Gastrocnemius medialis (tissue), 4 donors: ENCODE results near the gene AGPAT3. TPM values are rescaled to one million over a fixed set of nuclear protein-coding genes. Genes with fewer than 3 reads are reported as not detected.

Experiments
- ATAC-seq, 2 donors: fragments of 150-250 bp; one replicate each; pipeline ENCODE4 v1.9.1; 2016
- DNase-seq, 2 donors: peaks; one replicate each; pipeline ENCODE4 v3.0.0-alpha.2; 2019
- H3K27ac ChIP-seq, 4 donors: fragments of 200-600 bp; sonication (generic); 1 replicate in 1 of 4; 2 replicates in 3 of 4; pipeline ENCODE4 v1.5.1; 2016 to 2018; ENCODE audit warnings: mild to moderate bottlenecking in 2 of 4, moderate library complexity in 1 of 4
- H3K27me3 ChIP-seq, 3 donors: fragments of 200-600 bp; sonication (generic) in 2 of 3; 1 replicate in 1 of 3; 2 replicates in 2 of 3; pipeline versions ENCODE4 v1.5.1 to v1.6.0; 2016 to 2019; ENCODE audit warnings: mild to moderate bottlenecking in 1 of 3, moderate library complexity in 1 of 3
- H3K36me3 ChIP-seq, 2 donors: fragments of 200-600 bp; sonication (generic) in 1 of 2; one replicate each; pipeline ENCODE4 v1.5.1; 2017 to 2018
- H3K4me1 ChIP-seq, 2 donors: fragments of 200-600 bp; sonication (generic) in 1 of 2; one replicate each; pipeline ENCODE4 v1.5.1; 2016 to 2017; ENCODE audit warnings: mild to moderate bottlenecking in 2 of 2
- H3K4me3 ChIP-seq, 4 donors: fragments of 200-600 bp; sonication (generic) in 3 of 4; 1 replicate in 1 of 4; 2 replicates in 3 of 4; pipeline ENCODE4 v1.5.1; 2016 to 2019; ENCODE audit warnings: mild to moderate bottlenecking in 2 of 4
- H3K9me3 ChIP-seq, 3 donors: fragments of 200-600 bp; sonication (generic) in 2 of 3; 1 replicate in 1 of 3; 2 replicates in 2 of 3; pipeline ENCODE4 v1.5.1; 2016 to 2019
- CTCF ChIP-seq, 5 experiments: fragments of 450-650 bp in 3 of 5; fragments of 200-600 bp in 2 of 5; sonication (generic) in 2 of 5; IDR thresholded peaks in 4 of 5; conservative IDR thresholded peaks in 1 of 5; 1 replicate in 4 of 5; 2 replicates in 1 of 5; pipeline ENCODE4 v1.5.1; 2016 to 2019; ENCODE audit warnings: antibody characterized with exemption in 5 of 5, mild to moderate bottlenecking in 3 of 5, moderate library complexity in 3 of 5
- POLR2A ChIP-seq, 2 donors: fragments of 450-650 bp; IDR thresholded peaks; one replicate each; pipeline ENCODE4 v1.6.1; 2017; ENCODE audit warnings: antibody characterized with exemption in 2 of 2, mild to moderate bottlenecking in 2 of 2, moderate library complexity in 2 of 2
- in situ Hi-C, 4 donors: fragments of 200-750 bp; cut with MboI; loops; one replicate each; pipeline versions ENCODE4 v1.15.0 to v1.8.0; 2017; ENCODE audit warnings: low sequenced_read_pairs in 4 of 4
- intact Hi-C: fragments of 100-400 bp; cut with DNase I; formaldehyde crosslinking; loops from one replicate; pipeline ENCODE4 v1.15.1; 2023; ENCODE audit warnings: low total_unique reads
- total RNA-seq, 4 donors: library from RNA; depleted of rRNA; stranded (reverse); fragments of >200 nt; gene quantifications; one replicate each; pipeline versions ENCODE4 v1.1.0 to v1.2.3, GENCODE V29; 2016

AGPAT3 gene
- total RNA-seq, 4 donors from 2014 or later, result 44.2 to 102 (median 59.3) TPM

GRCh38 chr21:43930074-43930847, 65.2 kb downstream of the AGPAT3 start:
- Histone ChIP-seq H3K9me3 (no peaks in the 10 kb centered on the region), H3K36me3 (no peaks in the 10 kb centered on the region), H3K27me3 (no peaks in the 10 kb centered on the region), H3K4me3 (no peak overlapping the region), H3K27ac (peak overlapping the region; percentile 94 to 98 (median 96)), H3K4me1 (peaks cover 41 to 77% of the 10 kb centered on the region in 2 donors)
- in situ Hi-C loops (loop anchor here in 1 of 4 donors (25.0 kb wide), 1 partner anchor 93 kb away; no protein-coding TSS in a partner anchor), intact Hi-C loops (no loop called here)
- ATAC-seq (no peak), DNase-seq (no peak)
- TF ChIP-seq POLR2A (IDR thresholded peaks at IDR 0.05) (no peak), CTCF (IDR thresholded peaks at IDR 0.05 in 4 of 5, conservative IDR thresholded peaks at IDR 0.05 in 1 of 5) (no peak)

- Histone ChIP-seq H3K9me3 (no peaks in the 10 kb centered on the region), H3K27me3 (no peaks in the 10 kb centered on the region), H3K4me3 (no peak overlapping the region), H3K4me1 (peaks cover 41 to 77% of the 10 kb centered on the region in 2 donors), H3K27ac (peak overlapping the region; percentile 94 to 98 (median 96)), H3K36me3 (no peaks in the 10 kb centered on the region)
- no peak for DNase-seq
- in situ Hi-C loops, result loop anchor here in 1 of 4 donors (25.0 kb wide), 1 partner anchor 94 kb away; no protein-coding TSS in a partner anchor
- ATAC-seq, result no peak
- intact Hi-C loops, result no loop called here
- TF ChIP-seq POLR2A (IDR thresholded peaks at IDR 0.05) (no peak), CTCF (IDR thresholded peaks at IDR 0.05 in 4 of 5, conservative IDR thresholded peaks at IDR 0.05 in 1 of 5) (no peak)
These were observed 65.9 kb downstream of the AGPAT3 start for GRCh38 chr21:43930848-43931375.

GRCh38 chr21:43931489-43931888, 66.5 kb downstream of the AGPAT3 start:
- in situ Hi-C loops (loop anchor here in 1 of 4 donors (25.0 kb wide), 1 partner anchor 94 kb away; no protein-coding TSS in a partner anchor), intact Hi-C loops (no loop called here)
- peaks cover 46 to 82% of the 10 kb centered on the region in 2 donors for H3K4me1 ChIP-seq
- DNase-seq (no peak), ATAC-seq (no peak)
- no peaks in the 10 kb centered on the region for H3K27me3 ChIP-seq
- H3K27ac ChIP-seq, result peak overlapping the region; percentile 94 to 98 (median 96)
- TF ChIP-seq CTCF (IDR thresholded peaks at IDR 0.05 in 4 of 5, conservative IDR thresholded peaks at IDR 0.05 in 1 of 5) (no peak), POLR2A (IDR thresholded peaks at IDR 0.05) (no peak)
- H3K36me3 ChIP-seq, result no peaks in the 10 kb centered on the region
- H3K4me3 ChIP-seq, result no peak overlapping the region
- no peaks in the 10 kb centered on the region for H3K9me3 ChIP-seq

- H3K4me3 ChIP-seq, result no peak overlapping the region
- no peak for ATAC-seq
- no peak for DNase-seq
- peaks cover 51 to 83% of the 10 kb centered on the region in 2 donors for H3K4me1 ChIP-seq
- TF ChIP-seq POLR2A (IDR thresholded peaks at IDR 0.05) (no peak), CTCF (IDR thresholded peaks at IDR 0.05 in 4 of 5, conservative IDR thresholded peaks at IDR 0.05 in 1 of 5) (no peak)
- H3K9me3 ChIP-seq, result no peaks in the 10 kb centered on the region
- H3K27ac ChIP-seq, result peak overlapping the region; percentile 94 to 98 (median 96)
- H3K36me3 ChIP-seq, result no peaks in the 10 kb centered on the region
- H3K27me3 ChIP-seq, result no peaks in the 10 kb centered on the region
- in situ Hi-C loops, result loop anchor here in 1 of 4 donors (25.0 kb wide), 1 partner anchor 95 kb away; no protein-coding TSS in a partner anchor
- intact Hi-C loops, result no loop called here
These were observed 67.0 kb downstream of the AGPAT3 start for GRCh38 chr21:43932005-43932404.
